ENCODE measurements around the gene WDFY4. TPM values are rescaled to one million over a fixed set of nuclear protein-coding genes. Genes with fewer than 3 reads are reported as not detected.

WDFY4 gene
- polyA plus RNA-seq, 1 of the 3 experiments (the other 2 are of a cell fraction): not detected

- TF ChIP-seq SMC3 (IDR thresholded peaks at IDR 0.05; ENCODE audit: low read depth, low read length) (no peak), IRF3 (IDR thresholded peaks at IDR 0.05; ENCODE audit: low read depth, low read length) (no peak), FOXM1 (IDR thresholded peaks at IDR 0.05; ENCODE audit: low read depth) (no peak), CHD2 (IDR thresholded peaks at IDR 0.05; ENCODE audit: low read length, partially characterized antibody) (no peak), YY1 (IDR thresholded peaks at IDR 0.05; ENCODE audit: low read depth) (no peak), GABPA (IDR thresholded peaks at IDR 0.05; ENCODE audit: low read depth) (no peak)
Measured at GRCh38 chr10:48707472-48707871, 22.8 kb downstream of the WDFY4 start (continued).

- no peaks in the 10 kb centered on the region for H3F3A ChIP-seq (replicated peaks; ENCODE audit: insufficient read depth)
- no peak overlapping the region for H3K4me3 ChIP-seq (ENCODE audit: low read depth in 2 of 2, low read length in 1 of 2)
- H3K9me3 ChIP-seq: no peaks in the 10 kb centered on the region
- H3K27ac ChIP-seq (ENCODE audit: low read depth in 2 of 2, low read length in 1 of 2): no peak overlapping the region
- DNase-seq: no peak
- H2AFZ ChIP-seq (ENCODE audit: low read depth): no peak overlapping the region
- POLR2A ChIA-PET: no interaction called here
- H3K79me2 ChIP-seq (ENCODE audit: insufficient read depth): no peaks in the 10 kb centered on the region
- peaks cover 0 to 6% of the 10 kb centered on the region in 2 experiments; a peak in 1 of 4 replicates for H3K4me1 ChIP-seq (ENCODE audit: control insufficient read depth in 1 of 2, insufficient read depth in 2 of 2, low read depth in 1 of 2, low read length in 1 of 2)
- TF ChIP-seq REST (IDR thresholded peaks at IDR 0.05; ENCODE audit: low read depth, low read length): no peak
- no peak for TF ChIP-seq MAX (IDR thresholded peaks at IDR 0.05; ENCODE audit: low read depth)
- no peak for TF ChIP-seq MXI1 (IDR thresholded peaks at IDR 0.05; ENCODE audit: low read depth, low read length)
- no peak for TF ChIP-seq FOXJ3 (CRISPR knock-in tag; IDR thresholded peaks at IDR 0.05)
- TF ChIP-seq POLR2AphosphoS5 (IDR thresholded peaks at IDR 0.05; ENCODE audit: low read depth, low read length): no peak
- no peak for TF ChIP-seq GABPA (IDR thresholded peaks at IDR 0.05; ENCODE audit: low read depth)
- TF ChIP-seq NRF1 (IDR thresholded peaks at IDR 0.05; ENCODE audit: low read depth, low read length): no peak
- TF ChIP-seq RAD21 (IDR thresholded peaks at IDR 0.05; ENCODE audit: low read length): no peak
- no peak for TF ChIP-seq PBX3 (IDR thresholded peaks at IDR 0.05)
- no peak for TF ChIP-seq NFIC (IDR thresholded peaks at IDR 0.05; ENCODE audit: borderline replicate concordance)
- no peak for TF ChIP-seq FOXM1 (IDR thresholded peaks at IDR 0.05; ENCODE audit: low read depth)
- TF ChIP-seq TEAD4 (IDR thresholded peaks at IDR 0.05; ENCODE audit: borderline replicate concordance, insufficient read depth): no peak
- CTCF ChIA-PET: no interaction called here
- WGBS (ENCODE audit: low lambda C conversion rate): 47% methylated on average over 5 of the region's 5 CpGs
- H4K20me1 ChIP-seq (ENCODE audit: insufficient read depth): no peaks in the 10 kb centered on the region
- H3K9ac ChIP-seq: no peak overlapping the region
- H3K9me2 ChIP-seq: no peaks in the 10 kb centered on the region
- no peaks in the 10 kb centered on the region for H3K27me3 ChIP-seq (ENCODE audit: insufficient read depth)
- H3K36me3 ChIP-seq (replicated peaks in 1 of 2; ENCODE audit: control insufficient read depth in 1 of 2, insufficient read depth in 2 of 2, low read length in 1 of 2): no peaks in the 10 kb centered on the region
- H3K4me2 ChIP-seq: no peak overlapping the region
Measured at GRCh38 chr10:48708144-48708543, 23.5 kb downstream of the WDFY4 start.
